SU-DHL-6 (cell line): Measurements from ENCODE around the gene CBX1.

Experiments
- CTCF ChIP-seq: fragments of 200-600 bp; sonication (generic); IDR thresholded peaks from one replicate; pipeline ENCODE4 v1.5.1; 2017; ENCODE audit warnings: antibody characterized with exemption, mild to moderate bottlenecking, low read length, moderate library complexity; ENCODE audit not compliant: insufficient read depth, poor library complexity, severe bottlenecking
- EZH2phosphoT487 ChIP-seq: fragments of 200-600 bp; sonication (generic), shearing (Covaris generic); conservative IDR thresholded peaks from 2 replicates; pipeline ENCODE4 v1.6.1; 2018; ENCODE audit warnings: mild to moderate bottlenecking, antibody characterized with exemption, low read length, moderate library complexity, mixed read lengths

DNA sequence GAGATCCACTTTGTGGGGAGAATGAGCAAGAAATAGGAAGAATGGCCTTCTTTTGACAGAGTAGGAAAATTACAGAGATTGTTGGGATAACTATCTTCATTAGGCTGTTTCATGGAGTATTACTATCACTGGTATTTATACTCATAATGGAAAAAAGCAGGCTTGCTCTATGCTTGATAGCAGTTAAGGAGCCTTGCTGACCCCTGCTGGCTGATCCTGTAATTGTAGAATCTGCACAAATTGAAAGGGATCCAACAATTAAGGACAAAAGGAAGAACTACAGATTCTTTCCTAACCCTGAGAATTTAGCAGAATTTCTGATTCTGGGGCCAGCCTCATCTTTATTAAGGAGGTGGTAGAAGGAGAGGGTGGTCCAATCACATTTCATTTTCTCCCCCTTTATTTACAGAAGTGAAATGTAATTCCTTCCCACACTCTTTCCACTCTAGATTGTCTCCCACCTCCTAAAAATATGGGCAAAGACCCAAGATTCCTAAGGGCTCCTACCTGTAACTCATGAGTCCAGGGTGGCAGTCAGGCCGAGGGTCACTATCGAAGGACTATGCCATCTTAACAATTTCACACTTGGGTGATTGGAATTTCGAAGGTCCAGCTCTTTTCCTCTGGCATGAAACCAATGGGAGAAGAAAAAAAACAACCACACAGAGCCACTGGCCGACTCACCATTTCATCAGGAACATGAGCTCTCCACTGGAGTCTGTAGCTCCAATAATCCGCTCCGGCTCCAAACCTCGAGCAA, 26.8 kb downstream of the CBX1 start:
- TF ChIP-seq CTCF, result peak; percentile 80
- TF ChIP-seq EZH2phosphoT487, result no peak
